ENCODE results near the gene TTC14.
"Not testable (repeated sequence)": the region's sequence is repeated elsewhere in the genome, so short reads cannot be mapped to it uniquely, and the experiment has no call there.

The TTC14 gene, protein sequence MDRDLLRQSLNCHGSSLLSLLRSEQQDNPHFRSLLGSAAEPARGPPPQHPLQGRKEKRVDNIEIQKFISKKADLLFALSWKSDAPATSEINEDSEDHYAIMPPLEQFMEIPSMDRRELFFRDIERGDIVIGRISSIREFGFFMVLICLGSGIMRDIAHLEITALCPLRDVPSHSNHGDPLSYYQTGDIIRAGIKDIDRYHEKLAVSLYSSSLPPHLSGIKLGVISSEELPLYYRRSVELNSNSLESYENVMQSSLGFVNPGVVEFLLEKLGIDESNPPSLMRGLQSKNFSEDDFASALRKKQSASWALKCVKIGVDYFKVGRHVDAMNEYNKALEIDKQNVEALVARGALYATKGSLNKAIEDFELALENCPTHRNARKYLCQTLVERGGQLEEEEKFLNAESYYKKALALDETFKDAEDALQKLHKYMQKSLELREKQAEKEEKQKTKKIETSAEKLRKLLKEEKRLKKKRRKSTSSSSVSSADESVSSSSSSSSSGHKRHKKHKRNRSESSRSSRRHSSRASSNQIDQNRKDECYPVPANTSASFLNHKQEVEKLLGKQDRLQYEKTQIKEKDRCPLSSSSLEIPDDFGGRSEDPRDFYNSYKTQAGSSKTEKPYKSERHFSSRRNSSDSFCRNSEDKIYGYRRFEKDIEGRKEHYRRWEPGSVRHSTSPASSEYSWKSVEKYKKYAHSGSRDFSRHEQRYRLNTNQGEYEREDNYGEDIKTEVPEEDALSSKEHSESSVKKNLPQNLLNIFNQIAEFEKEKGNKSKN

DNA sequence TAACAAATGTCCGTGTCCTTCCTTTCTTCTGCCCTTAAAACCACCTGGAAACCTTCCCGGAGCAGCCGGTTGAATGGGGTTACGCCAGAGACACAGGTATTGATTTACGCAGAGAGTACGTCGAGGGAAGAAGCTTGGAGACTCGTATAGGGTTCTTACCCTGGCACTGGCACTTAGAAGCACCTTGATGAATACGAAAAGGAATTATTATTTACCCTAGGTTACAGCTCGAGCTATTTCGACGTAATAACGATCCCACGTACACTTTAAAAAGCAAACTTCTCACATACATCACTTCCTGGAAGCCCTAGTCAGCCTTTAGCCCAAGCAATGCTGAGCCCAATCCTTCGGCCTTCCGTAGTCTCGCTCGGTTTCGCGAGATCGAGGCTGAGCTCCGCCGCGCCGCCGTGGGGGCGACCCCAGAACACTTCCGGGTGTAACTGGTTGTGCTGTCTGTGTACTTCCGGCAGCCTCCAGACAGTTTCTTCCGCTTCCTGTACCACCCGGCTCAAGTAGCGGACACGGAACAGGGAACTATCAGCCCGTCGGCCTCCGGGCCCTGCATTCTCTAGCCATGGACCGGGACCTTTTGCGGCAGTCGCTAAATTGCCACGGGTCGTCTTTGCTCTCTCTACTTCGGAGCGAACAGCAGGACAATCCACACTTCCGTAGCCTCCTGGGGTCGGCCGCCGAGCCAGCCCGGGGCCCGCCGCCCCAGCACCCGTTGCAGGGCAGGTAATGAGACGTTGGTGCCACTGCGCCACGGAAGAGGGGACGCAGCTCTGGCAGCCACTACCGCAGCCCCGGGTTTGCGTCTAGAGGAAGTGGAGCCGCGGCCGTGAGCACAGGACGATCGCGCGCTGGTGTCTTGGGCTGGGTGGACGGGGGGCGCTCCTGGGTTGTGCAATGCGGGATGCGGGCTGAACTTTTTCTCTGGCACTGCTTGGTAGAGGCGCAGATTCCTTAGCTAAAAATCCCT is at the start of gene TTC14:
TTC14 (plus strand) TSS at position 476 of the 979 bp plus-strand sequence; CDS start at position 575, 99 bp downstream.
- peak; percentile 95 for DNase-seq

DNA sequence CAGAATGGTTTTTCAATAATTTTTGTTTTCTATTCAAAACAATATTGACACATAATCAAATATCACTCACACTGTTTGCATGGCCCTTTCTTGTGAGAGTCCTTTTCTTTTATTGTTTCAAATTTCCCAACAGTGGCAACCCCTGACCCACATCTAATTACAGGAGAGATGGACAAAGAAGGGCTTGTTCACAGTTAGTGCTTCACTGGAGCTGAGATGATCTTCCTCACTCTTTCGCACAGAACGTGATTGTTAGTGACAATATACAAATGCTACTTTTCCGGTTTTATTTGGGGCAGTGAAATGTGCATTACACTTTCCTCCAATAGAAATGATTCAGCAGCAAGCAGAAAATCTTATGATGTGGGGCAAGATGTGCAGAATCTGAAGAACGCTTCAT is 38.6 kb upstream of the TTC14 start:
- DNase-seq: no peak

DNA sequence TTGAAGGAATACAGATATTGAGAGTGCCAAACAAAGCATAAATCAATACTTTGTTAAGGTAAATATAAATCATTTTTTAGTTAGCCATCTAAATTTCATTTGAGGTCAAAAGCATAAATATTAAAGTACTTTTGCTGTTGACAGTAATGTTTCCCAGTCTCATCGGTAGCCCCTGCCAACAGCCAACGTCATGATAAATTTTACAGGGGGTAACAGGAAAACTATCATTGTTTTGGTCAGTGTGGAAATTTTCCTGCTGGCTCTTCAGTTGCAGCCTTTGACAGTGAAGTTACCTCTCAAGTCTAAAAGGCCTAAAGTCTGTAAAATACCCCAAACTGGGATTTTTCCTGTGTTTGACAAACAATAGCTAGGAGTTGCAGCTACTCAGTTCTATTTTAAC is 37.3 kb upstream of the TTC14 start:
- no peak for DNase-seq

DNA sequence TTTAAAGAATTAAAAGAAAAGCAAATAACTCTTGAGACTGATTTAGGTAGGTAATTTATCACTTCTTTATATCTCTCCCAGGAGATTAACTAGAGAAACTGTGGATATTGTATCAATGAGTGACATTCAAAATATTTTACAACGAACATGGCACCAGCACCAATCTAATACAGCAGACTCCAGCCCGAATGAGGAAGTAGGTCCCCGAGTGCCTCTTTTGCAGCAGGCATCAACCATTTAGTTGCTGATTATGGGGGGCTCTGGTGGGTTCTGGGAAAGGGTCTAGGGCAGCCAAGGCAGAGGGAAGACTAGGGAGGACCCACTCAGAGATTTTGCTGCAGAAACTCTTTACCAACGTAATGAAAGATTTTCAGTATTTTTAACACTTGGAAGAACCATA is 31.7 kb upstream of the TTC14 start:
- no peak for DNase-seq

DNA sequence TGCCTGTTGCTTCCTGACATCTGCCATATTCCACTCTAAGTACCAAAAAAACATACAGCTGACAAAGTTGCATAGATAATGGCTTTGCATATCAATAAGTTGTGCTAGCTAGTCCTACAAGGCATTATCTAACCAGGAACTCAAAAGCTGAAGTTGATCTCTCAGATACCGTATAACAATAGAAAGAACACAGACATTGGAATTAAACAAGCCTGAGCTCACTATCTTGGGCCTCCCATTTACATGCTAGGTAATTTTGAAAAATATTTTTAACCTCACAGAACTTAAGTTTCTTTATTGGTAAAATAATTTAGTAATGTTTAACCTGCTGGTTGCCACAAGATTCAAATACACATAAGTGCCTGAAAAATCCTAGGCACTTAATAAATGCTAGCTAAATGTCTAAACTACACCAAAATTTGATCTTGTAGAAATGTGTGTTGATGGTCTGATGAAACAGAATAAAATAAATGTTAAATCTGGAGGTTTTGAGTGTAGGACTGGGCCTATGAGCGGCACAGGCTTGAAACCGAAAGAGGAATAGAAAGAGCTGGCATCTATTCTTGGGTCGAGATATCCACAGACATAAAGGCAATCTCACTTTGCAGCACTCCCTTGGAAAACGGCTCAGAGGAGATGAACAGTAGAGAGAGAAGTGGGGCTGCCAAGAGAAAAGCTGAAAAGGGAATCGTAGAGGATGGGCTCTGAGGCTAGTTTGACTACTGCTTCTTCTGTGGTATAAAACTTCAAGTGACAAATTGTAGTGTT is 29.9 kb upstream of the TTC14 start:
- no peak for DNase-seq

DNA sequence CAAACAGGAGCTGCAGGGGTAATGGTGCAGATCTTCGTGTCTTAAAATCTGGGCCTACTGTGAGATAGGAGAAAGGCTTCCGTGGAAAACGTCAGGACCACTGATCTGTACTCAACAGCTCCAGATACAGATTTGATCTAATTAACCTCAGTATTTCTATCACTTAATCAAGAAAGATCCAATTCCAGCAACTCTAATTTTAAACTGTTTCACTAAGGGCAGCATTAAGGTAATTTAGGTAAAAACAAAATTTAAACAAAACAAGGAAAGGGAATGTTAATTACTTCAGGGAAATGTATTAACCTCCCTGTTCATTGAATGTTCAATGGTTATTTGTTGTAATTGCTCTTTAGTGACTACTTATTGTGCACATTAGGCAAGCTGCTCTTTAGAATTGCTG is 26.4 kb upstream of the TTC14 start:
- DNase-seq: no peak

DNA sequence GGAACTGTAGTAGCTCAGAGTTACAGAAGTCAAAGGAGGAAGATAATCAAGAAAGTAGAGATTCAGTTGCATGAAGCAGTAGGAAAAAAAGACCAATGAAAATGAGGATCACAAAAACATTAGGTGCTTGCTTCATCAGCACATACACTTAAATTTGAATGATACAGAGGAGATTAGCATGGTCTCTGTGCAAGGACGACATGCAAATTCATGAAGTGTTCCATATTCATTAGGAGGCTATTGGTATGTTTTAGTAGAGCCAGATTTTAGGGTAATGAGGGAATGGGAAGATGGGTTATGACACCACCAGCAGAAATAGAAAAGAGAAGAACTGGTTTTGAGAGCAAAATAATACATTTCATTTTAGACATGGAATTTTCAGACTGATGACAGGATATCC is 21.0 kb upstream of the TTC14 start:
- DNase-seq: no peak

DNA sequence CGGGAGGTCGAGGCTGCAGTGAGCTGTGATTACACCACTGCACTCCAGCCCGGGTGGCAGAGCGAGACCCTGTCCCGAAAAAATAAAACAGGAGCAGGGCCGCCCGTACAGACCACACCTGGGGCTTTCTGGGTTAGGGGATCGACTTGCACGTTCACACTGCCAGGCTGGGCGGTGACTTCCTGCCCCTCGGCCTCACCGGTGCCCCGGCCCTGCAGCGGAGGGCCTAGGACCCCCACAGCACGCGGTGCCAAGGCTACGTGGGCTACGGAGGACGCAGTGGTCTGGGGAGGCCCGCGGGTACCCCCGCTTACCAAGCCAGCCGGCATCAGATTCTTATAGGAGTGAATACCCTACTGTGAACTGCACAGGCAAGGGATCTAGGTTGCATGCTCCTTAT is 11.6 kb upstream of the TTC14 start:
- DNase-seq: no peak

DNA sequence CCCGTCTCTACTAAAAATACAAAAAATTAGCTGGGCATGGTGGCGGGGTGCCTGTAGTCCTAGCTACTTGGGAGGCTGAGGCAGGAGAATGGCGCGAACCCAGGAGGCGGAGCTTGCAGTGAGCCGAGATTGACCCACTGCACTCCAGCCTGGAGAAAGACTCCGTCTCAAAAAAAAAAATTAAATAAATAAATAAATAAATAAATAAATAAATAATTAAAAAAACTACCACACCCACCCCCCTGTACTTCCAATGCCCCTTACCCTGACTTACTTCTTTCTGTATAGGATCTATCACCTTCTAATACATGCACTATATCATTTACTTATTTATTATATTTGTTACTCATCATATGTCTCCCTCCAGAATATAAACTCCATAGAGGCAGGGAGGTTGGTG is 8.3 kb upstream of the TTC14 start:
- not testable (repeated sequence) for DNase-seq

DNA sequence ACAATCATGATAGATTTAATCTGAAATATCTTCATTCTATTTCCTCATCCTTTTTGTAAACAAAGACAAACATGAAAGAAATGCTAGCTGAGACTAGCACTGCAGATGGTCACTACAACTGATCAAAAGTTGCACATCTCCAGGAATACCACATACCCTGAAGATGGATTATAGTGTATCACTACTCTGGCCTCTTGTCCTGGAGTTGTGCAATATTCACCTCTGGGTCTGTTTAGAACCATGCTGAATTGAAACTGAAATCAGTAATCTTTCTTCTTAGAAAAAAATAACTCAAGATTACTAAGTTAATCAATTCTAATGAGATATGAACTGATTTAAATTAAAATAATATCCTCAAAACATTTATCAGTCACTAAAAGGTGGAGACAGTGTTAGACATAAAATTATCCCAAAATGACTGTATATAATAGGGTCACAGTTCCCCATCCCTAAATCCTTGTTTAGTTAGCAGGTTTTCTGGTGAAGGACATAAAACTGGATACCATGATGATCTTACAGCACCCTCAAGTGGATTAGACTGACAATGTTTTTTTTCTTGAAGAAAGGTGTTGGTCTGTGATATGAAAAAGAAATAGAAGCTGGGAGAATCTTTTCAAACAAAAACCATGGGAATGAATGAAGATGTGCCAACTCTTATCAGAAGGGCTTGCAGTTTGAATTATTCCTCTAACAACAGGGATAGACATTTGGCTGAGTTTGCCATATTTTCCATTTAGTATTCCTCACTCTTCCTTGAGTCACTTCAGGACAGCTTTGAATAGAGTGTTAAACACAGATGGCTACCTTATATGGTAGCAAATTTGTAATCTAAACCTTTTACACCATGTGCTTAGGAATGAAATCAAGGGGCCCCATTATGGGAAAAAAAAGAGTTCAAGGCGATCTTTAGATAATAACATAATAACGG is 7.1 kb upstream of the TTC14 start:
- no peak for DNase-seq

DNA sequence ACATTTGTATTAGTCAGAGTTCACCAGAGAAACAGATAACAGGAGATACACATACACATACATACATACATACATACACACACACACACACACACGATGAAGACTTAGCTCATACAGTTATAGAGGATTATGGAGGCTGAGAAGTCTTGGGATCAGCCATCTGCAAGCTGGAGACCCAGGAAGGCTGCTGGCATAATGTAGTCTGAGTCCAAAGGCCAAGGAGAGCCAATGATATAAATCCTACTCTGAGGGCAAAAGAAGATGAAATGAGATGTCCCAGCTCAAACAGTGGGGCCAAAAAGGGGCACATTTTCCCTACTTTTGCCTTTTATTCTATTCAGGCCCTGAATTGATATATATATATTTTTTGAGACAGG is 6.4 kb upstream of the TTC14 start:
- no peak for DNase-seq

DNA sequence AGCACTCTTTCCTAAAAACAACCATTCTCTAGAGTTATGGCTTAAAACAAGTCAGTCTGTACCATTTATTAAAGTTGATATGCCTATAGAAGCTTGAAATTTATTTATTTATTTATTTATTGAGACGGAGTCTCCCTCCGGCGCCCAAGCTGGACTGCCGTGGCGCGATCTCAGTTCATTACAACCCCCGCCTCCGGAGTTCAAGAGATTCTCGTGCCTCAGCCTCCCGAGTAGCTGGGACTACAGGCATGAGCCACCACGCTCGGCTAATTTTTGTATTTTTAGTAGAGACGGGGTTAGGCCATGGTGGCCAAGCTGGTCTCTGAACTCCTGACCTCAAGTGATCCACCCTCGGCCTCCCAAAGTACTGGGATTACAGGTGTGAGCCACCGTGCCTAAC is 1.5 kb upstream of the TTC14 start:
- DNase-seq: no peak

DNA sequence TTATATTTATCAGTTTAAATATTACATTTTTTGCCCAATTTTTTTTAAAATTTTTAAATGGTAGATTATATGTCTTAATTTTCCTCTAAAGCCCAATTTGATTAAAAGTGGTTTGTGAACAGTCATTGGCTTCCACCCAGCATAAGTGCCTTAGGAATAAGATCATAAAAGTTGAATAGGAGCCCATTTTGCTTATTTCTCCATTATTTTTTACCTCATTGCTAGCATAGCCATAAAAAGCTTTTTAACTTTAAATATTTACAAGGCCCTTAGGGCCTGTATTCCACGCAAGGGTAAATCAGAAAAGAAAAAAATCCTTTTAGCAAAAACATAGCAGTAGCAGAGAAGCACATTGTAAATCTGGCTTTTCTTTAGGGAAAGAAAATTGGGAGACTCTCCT is 9.0 kb downstream of the TTC14 start:
- no peak for DNase-seq

DNA sequence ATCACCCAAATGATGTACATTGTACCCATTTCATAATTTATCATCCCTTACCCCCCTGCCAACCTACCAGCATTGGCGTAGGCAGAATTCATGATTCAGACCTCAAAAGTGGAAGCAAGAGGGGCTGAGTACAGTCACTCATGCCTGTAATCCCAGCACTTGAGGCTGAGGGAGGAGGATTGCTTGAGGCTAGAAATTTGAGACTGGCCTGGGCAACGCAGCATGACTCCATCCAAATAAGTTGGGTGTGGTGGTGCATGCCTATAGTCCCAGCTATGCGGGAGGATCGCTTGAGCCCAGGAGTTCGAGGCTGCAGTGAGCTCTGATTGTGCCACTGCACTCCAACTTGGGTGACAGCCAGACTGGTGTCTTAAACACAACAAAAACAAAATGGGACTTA is 10.4 kb downstream of the TTC14 start:
- no peak for DNase-seq

DNA sequence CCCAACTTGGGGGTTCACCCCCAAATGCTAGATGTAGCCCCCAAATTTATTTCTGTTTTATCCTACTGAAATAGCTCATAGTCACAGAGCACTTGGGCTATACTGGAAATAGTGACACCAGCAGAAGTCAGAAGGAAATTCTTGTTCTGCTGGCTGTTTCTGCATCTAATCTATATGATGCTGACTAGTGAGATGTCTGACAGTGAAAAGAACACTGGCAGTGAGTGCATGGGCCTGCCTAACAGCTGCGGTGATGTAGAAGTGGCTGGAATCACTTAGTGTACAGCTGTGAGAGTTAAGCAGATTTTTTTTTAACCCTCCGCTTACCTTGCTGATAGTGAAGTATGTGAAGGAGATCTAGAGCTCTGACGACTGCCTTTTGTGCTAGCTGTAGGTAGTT is 14.0 kb downstream of the TTC14 start:
- no peak for DNase-seq

DNA sequence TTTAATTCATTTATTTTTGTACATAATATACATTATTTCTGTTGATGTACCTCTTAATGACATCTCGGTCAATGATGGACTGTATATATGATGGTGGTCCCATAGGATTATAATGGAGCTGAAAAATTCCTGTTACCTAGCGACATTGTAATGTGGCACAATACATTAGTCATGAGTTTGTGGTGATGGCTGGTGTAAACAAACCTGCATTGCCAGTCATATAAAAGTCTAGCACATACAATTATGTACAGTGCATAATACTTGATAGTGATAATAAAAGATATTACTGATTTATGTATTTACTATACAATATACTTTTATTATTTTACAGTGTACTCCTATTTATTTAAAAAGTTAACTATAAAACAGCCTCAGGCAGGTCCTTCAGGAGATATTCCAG is 15.1 kb downstream of the TTC14 start:
- no peak for DNase-seq

DNA sequence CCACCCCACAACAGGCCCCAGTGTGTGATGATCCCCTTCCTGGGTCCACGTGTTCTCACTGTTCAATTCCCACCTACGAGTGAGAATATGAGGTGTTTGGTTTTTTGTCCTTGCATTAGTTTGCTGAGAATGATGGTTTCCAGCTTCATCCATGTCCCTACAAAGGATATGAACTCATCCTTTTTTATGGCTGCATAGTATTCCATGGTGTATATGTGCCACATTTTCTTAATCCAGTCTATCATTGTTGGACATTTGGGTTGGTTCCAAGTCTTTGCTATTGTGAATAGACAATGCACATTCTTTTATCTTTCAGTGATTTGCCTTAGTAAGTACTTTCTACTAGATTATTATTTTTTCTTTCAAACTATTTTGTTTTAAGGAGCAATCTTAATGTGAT is 16.6 kb downstream of the TTC14 start:
- not testable (repeated sequence) for DNase-seq

DNA sequence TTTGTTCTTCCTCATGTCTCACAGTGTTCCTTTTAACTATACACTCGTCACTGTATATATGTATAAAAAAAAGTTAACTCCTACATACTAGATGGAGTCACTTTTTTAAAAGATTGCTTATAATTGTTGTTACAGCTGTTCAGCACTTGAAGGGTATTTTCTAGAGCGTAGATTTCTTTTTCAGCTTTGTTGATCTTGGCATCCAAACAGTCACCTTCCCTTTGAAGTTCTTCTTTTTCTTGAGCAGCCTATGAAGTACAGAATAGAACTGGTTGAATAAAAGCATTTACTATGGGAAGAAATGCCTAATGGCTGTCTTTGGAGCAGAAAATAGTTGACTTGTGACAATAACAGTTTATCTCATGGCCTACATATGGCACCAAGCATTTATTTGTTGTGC is 17.8 kb downstream of the TTC14 start:
- no peak for DNase-seq

DNA sequence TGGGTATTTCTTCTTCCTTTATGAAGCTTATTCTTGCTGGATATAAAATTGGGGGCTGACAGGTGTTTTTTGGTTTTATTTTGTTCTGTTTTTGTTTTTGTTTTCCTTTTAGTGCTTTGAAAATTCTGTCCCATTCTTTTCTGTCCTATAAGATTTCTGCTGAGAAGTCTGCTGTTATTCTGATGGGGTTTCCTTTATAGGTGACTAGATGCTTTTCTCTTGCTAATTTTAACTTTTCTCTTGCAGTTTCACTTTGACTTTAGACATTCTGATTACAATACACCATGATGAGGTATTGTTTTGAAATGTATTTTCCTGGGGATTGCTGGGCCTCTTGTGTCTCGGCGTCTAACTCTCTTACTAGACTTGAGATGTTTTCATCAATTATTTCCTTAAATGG is 22.8 kb downstream of the TTC14 start:
- DNase-seq: no peak

DNA sequence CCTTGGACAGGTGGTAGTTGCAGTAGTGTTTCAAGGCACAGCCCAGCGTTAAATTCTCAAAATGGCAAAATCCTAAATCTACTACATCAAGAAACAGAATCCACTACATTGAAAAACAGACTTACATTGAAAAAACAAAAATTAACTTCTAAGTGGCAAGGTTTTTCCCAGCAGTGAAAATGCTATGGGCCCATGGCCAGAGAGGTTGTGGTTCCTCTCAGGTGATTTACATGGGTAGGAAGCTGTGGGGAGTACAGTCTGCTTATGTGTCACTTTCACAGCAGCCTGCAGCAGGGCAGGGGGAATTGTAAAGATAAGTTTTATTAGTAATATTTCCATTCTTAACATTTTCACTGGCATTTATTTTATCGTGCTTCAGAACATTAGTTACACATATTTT is 24.9 kb downstream of the TTC14 start:
- no peak for DNase-seq

DNA sequence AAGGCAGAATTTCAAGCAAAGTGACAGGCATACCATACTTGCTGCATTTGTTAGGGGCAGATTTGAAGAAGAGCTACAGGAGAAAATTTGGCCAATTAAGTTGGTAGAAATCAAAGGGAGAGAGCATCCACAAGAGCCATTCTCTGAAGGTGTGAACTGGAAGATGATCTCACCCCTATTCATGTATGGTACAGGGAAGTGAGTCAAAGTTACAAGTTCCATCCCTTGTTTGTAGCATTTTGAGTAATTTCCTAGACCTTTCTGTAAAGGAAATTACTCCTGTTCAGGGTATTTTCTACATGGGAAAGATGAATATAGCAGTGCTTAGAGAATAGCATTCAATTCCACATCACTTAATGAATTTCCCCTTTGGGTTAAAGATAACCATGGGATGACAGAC is 28.4 kb downstream of the TTC14 start:
- no peak for DNase-seq
